AG10803 (cell line): ENCODE data around the gene ENOSF1.

Experiments used
- DNase-seq: peaks from one replicate; pipeline ENCODE4 v3.0.0; 2010; ENCODE audit warnings: low read depth
- H3K4me3 ChIP-seq: 2 replicates; pipeline ENCODE4 v1.5.1; 2011; ENCODE audit warnings: mild to moderate bottlenecking, low read length, control low read depth
- CTCF ChIP-seq: conservative IDR thresholded peaks from 2 replicates; pipeline ENCODE4 v1.5.1; 2011; ENCODE audit warnings: mild to moderate bottlenecking, low read length, control low read depth, inconsistent platforms

The ENOSF1 gene

GRCh38 chr18:706405-706804 lies 6.0 kb downstream of the ENOSF1 start:
- no peak for DNase-seq
- TF ChIP-seq CTCF, result no peak
- no peak overlapping the region for H3K4me3 ChIP-seq

DNA sequence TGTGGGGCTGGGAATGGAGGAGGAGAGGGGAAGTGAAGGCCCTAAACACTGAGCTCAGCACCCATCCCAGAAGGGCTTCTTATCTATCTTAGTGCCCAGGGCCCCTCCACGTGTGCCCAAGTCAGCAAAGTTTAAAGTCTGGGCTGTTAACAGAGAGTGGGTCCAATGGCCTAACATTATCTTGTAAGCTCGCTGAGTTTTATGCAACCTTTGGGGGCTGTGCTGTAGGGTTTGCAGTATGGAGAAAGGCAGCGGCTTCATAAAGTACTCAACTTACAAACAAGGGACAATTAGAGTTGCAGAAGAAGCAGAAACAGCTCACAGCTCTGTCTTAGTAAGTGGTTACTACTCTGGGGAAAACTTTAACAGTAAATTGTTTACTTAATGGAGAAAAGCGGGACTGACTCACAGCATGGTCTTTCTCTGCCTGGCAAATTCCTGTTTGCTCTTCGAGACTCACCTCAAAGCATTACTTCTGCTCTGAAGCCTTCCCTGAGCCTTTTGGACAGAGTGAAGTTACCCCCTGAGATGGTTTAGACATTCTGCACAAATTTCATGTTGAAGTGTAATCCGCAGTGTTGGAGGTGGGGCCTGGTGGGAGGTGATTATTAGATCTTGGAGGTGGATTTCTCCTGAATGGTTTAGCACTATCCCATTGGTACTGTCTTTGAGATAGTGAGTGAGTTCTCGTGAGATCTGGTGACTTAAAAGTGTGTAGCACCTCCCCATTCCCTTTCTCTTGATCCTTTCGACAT lies 9.0 kb downstream of the ENOSF1 start:
- DNase-seq, result peak; percentile 60
- no peak overlapping the region for H3K4me3 ChIP-seq
- TF ChIP-seq CTCF, result no peak

- no peak overlapping the region for H3K4me3 ChIP-seq
- no peak for DNase-seq
- no peak for TF ChIP-seq CTCF
These were observed 14.6 kb downstream of the ENOSF1 start for GRCh38 chr18:697800-698199.

DNA sequence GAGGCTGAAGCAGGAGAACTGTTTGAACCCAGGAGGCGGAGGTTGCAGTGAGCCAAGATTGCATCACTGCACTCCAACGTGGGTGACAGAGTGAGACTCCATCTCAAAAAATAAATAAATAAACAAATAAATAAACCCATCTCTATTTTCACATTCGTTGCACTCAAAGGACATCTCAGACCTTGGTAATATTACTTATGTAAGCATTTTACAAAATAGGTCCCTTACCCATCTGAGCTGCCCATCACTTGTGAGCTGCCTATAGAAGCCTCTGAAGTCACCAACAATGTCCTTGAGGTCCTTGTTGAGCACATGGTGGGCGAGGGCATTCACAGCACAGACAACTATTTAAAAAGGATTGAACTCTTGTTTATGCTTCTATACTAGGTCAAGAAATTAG lies 15.4 kb downstream of the ENOSF1 start:
- no peak for DNase-seq
- TF ChIP-seq CTCF, result no peak
- H3K4me3 ChIP-seq, result no peak overlapping the region

DNA sequence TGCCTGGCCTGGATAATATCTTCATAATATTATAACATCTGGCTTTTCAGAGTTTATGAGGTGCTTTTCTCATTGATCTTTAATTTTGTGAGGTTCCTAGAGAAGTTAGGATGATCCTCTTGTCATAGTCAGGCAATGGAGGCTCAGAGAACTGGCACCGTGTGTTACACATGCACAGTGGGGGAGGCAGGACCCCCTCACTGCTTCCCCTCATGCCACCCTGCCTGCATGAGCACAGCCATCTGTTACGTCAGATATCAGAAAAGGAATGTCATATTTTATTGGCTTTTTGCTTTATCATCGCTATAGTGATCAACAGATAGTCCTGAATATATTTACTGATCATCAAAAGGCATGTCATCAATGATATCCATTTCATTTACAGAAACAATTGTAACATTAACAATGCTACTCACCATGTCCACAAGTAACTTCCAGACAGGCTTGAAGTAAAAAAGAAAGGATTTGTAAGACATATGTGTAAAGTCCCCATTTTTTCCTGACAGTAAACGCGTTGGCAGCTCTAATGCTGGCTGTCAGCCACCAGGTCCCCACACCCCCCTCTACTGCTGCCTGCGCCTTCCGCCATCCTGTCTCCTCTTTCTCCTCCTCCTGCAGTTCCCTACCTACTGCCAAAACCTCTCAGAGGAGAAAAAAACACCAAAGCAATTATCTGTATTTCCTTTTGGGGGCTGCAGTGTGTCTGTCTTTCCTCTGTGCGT lies 18.8 kb downstream of the ENOSF1 start:
- no peak for TF ChIP-seq CTCF
- H3K4me3 ChIP-seq, result no peak overlapping the region
- DNase-seq, result no peak

GRCh38 chr18:692824-693223 lies 19.6 kb downstream of the ENOSF1 start:
- H3K4me3 ChIP-seq, result no peak overlapping the region
- DNase-seq, result no peak
- TF ChIP-seq CTCF, result no peak

GRCh38 chr18:688323-688722 lies 24.1 kb downstream of the ENOSF1 start:
- DNase-seq, result no peak
- no peak for TF ChIP-seq CTCF
- H3K4me3 ChIP-seq, result no peak overlapping the region
